Measurements from ENCODE around the gene RGS16. TPM values are rescaled to one million over a fixed set of nuclear protein-coding genes. Genes with fewer than 3 reads are reported as not detected.
A peak's percentile ranks its signal among the peaks of the same experiment; 100 is the strongest.

RGS16 gene
- total and polyA plus RNA-seq, 2 donors (not counting 3 experiments of a cell fraction or from before 2014, with no cell fraction given), result not detected

DNA sequence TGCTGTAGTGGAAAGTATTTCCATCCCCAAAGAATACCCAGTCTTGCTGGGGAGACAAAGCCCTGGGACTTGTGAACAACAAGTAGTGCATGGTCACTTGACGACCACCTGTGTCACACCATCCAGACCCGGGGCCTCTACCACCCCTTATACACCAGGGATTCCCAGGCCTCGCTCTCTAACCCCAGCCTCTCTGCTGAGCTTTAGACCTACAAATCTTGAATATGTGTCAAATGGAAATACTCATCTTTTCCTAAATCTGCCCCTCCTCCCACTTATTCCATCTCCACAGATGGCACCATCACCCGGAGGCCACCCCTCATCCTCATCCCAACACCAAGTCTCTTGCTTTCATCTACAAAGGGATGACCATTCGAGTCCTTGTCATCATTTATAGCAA lies 14.3 kb downstream of the RGS16 start:
- Histone ChIP-seq H3K9me1 (replicated peaks; ENCODE audit: control insufficient read depth, extremely low read depth, insufficient read depth, low read length) (no peaks in the 10 kb centered on the region), H3K9ac (replicated peaks; ENCODE audit: extremely low read depth, insufficient read depth, low read length) (no peak overlapping the region), H3K4me2 (ENCODE audit: insufficient read depth, low read length) (no peak overlapping the region), H4K20me1 (replicated peaks; ENCODE audit: control insufficient read depth, extremely low read depth, insufficient read depth, low read length) (no peaks in the 10 kb centered on the region), H3K9me3 (replicated peaks; ENCODE audit: control insufficient read depth, insufficient read depth, low read length) (no peaks in the 10 kb centered on the region), H3K27ac (ENCODE audit: insufficient read depth, low read depth, low read length) (no peak overlapping the region), H2AFZ (ENCODE audit: low read depth, low read length) (no peak overlapping the region), H3K4me3 (replicated peaks in 1 of 3; ENCODE audit: insufficient read depth in 1 of 3, low read depth in 1 of 3, low read length in 3 of 3) (no peak overlapping the region), H3K36me3 (ENCODE audit: control insufficient read depth in 2 of 2, extremely low read depth in 1 of 2, insufficient read depth in 2 of 2, low read length in 2 of 2) (no peaks in the 10 kb centered on the region), H3K4me1 (ENCODE audit: control insufficient read depth, extremely low read depth, insufficient read depth, low read length) (peaks cover 9% of the 10 kb centered on the region), H3K27me3 (ENCODE audit: control insufficient read depth in 2 of 2, insufficient read depth in 2 of 2, low read length in 2 of 2) (peaks cover 1 to 7% of the 10 kb centered on the region in 2 experiments), H3K79me2 (ENCODE audit: control insufficient read depth, insufficient read depth, low read length) (no peaks in the 10 kb centered on the region)
- dilution Hi-C loops (cut with MboI; ENCODE audit: extremely low pct_ligation_motif_present, low sequenced_read_pairs), result no loop called here
- FAIRE-seq (no peak), DNase-seq (ENCODE audit: low read depth, low spot score) (no peak)
- intact Hi-C loops (cut with micrococcal nuclease), result no loop called here
- POLR2A ChIA-PET, result interaction anchor here (0.6 kb wide), 1 partner anchor 25 kb away, joined by 3 read pairs; no protein-coding TSS in a partner anchor
- CTCF ChIA-PET, result interaction anchor here (1.9 to 4.3 kb wide), 5 partner anchors 9 to 195 kb away, joined by 5 to 15 read pairs (median 13); partner anchors contain the start of gene RGS16
- no peak for TF ChIP-seq EZH2 (IDR thresholded peaks at IDR 0.05; ENCODE audit: borderline replicate concordance, low read depth, low read length, severe bottlenecking)
- TF ChIP-seq GATA2 (IDR thresholded peaks at IDR 0.05; ENCODE audit: insufficient read depth, insufficient read length, low read depth, low read length), result no peak
- no peak for TF ChIP-seq JUN (IDR thresholded peaks at IDR 0.05; ENCODE audit: borderline replicate concordance, insufficient read depth, insufficient read length, low read depth)
- TF ChIP-seq, protein P1, sequence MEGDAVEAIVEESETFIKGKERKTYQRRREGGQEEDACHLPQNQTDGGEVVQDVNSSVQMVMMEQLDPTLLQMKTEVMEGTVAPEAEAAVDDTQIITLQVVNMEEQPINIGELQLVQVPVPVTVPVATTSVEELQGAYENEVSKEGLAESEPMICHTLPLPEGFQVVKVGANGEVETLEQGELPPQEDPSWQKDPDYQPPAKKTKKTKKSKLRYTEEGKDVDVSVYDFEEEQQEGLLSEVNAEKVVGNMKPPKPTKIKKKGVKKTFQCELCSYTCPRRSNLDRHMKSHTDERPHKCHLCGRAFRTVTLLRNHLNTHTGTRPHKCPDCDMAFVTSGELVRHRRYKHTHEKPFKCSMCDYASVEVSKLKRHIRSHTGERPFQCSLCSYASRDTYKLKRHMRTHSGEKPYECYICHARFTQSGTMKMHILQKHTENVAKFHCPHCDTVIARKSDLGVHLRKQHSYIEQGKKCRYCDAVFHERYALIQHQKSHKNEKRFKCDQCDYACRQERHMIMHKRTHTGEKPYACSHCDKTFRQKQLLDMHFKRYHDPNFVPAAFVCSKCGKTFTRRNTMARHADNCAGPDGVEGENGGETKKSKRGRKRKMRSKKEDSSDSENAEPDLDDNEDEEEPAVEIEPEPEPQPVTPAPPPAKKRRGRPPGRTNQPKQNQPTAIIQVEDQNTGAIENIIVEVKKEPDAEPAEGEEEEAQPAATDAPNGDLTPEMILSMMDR (IDR thresholded peaks at IDR 0.05; ENCODE audit: extremely low read depth in 1 of 2, insufficient read depth in 1 of 2, low read depth in 1 of 2, low read length in 2 of 2), result no peak
- no peak for TF ChIP-seq POLR2A (IDR thresholded peaks at IDR 0.05; ENCODE audit: low read depth, low read length)
- BruUV-seq (replicated peaks), result no TSS peak

DNA sequence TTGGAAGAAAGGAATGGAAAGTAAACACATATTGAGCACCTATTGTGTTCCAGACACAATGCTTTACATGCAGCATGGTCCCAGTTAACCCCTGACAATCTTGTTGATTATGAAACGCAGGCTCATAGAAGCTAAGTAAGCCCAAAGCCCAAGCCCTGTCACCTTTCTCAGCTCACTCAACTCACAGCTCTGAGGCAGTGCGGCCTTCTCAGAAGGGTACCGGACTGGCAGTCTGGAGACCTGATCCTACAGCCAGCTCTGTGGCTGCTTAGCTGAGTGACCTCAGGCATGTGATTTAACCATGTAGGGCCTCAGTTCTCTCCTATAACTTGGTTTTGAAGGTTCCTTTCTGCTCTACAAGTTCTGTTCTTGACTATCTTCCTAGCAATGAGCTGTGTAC lies 14.7 kb downstream of the RGS16 start:
- no peak for FAIRE-seq
- Histone ChIP-seq H2AFZ (ENCODE audit: low read depth, low read length) (peak overlapping the region; percentile 100), H3K4me3 (replicated peaks in 1 of 3; ENCODE audit: insufficient read depth in 1 of 3, low read depth in 1 of 3, low read length in 3 of 3) (no peak overlapping the region), H3K9me3 (replicated peaks; ENCODE audit: control insufficient read depth, insufficient read depth, low read length) (no peaks in the 10 kb centered on the region), H4K20me1 (replicated peaks; ENCODE audit: control insufficient read depth, extremely low read depth, insufficient read depth, low read length) (no peaks in the 10 kb centered on the region), H3K9ac (replicated peaks; ENCODE audit: extremely low read depth, insufficient read depth, low read length) (no peak overlapping the region), H3K9me1 (replicated peaks; ENCODE audit: control insufficient read depth, extremely low read depth, insufficient read depth, low read length) (no peaks in the 10 kb centered on the region), H3K4me1 (ENCODE audit: control insufficient read depth, extremely low read depth, insufficient read depth, low read length) (peaks cover 9% of the 10 kb centered on the region), H3K4me2 (ENCODE audit: insufficient read depth, low read length) (peak overlapping the region; percentile 98), H3K27ac (ENCODE audit: insufficient read depth, low read depth, low read length) (no peak overlapping the region), H3K79me2 (ENCODE audit: control insufficient read depth, insufficient read depth, low read length) (no peaks in the 10 kb centered on the region), H3K36me3 (ENCODE audit: control insufficient read depth in 2 of 2, extremely low read depth in 1 of 2, insufficient read depth in 2 of 2, low read length in 2 of 2) (no peaks in the 10 kb centered on the region), H3K27me3 (ENCODE audit: control insufficient read depth in 2 of 2, insufficient read depth in 2 of 2, low read length in 2 of 2) (peaks cover 1 to 4% of the 10 kb centered on the region in 2 experiments)
- TF ChIP-seq JUN (IDR thresholded peaks at IDR 0.05; ENCODE audit: borderline replicate concordance, insufficient read depth, insufficient read length, low read depth) (no peak), GATA2 (IDR thresholded peaks at IDR 0.05; ENCODE audit: insufficient read depth, insufficient read length, low read depth, low read length) (no peak), POLR2AphosphoS5 (IDR thresholded peaks at IDR 0.05; ENCODE audit: insufficient read depth, low read depth, low read length) (no peak), MYC (IDR thresholded peaks at IDR 0.05; ENCODE audit: low read depth, low read length) (no peak), FOS (IDR thresholded peaks at IDR 0.05; ENCODE audit: borderline replicate concordance, insufficient read depth, low read length) (no peak), POLR2A (IDR thresholded peaks at IDR 0.05; ENCODE audit: low read depth, low read length) (no peak), EZH2 (IDR thresholded peaks at IDR 0.05; ENCODE audit: borderline replicate concordance, low read depth, low read length, severe bottlenecking) (no peak)
- TF ChIP-seq, protein P1 (IDR thresholded peaks at IDR 0.05; ENCODE audit: extremely low read depth in 1 of 2, insufficient read depth in 1 of 2, low read depth in 1 of 2, low read length in 2 of 2), result no peak
- BruUV-seq (replicated peaks), result no TSS peak
- CTCF ChIA-PET, result interaction anchor here (1.9 to 4.3 kb wide), 5 partner anchors 9 to 195 kb away, joined by 5 to 15 read pairs (median 11); partner anchors contain the start of gene RGS16
- intact Hi-C loops (cut with micrococcal nuclease) (no loop called here), dilution Hi-C loops (cut with MboI; ENCODE audit: extremely low pct_ligation_motif_present, low sequenced_read_pairs) (no loop called here)
- POLR2A ChIA-PET, result interaction anchor here (0.6 kb wide), 1 partner anchor 26 kb away, joined by 3 read pairs; no protein-coding TSS in a partner anchor
- no peak for DNase-seq (ENCODE audit: low read depth, low spot score)
